ENCODE results near the gene NLRC5.

DNA sequence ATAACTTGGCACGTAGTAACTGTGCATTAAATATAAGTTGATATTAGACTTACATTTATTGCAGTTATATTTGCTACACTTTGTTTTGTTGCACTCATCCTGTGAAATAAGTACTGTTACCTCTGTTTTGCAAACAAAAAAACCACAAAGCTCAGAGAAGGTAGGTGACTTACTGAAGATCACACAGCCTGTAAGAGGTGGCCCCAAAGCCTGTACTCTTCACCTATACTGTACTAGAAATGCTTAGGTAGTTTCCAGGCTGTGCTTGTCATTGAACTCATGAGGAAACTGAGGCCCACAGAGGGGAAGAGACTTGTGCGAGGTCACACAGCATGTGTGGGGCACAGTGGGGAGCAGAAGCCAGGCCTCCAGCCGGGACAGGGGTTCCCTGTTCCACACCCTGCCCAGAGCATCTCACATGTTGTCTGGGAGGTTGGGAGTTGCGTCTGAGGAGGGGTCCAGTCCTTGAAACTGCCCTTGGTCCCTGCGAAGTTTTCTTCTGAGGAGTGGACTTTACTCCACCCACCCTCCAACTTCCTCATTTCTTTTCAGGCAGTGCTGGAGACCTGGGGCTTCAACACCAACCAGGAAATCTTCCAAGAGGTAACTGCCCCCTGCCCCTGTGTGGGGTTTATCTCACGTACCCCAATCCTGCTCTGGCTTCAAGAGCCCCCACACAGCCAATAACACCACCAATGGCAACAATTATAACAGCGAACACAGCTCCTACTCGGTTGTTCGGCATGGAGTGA, 14.6 kb upstream of the NLRC5 start:
- no peak for TF ChIP-seq POLR2AphosphoS5 (IDR thresholded peaks at IDR 0.05; ENCODE audit: insufficient read depth, low read depth, low read length)
- TF ChIP-seq, protein P1, sequence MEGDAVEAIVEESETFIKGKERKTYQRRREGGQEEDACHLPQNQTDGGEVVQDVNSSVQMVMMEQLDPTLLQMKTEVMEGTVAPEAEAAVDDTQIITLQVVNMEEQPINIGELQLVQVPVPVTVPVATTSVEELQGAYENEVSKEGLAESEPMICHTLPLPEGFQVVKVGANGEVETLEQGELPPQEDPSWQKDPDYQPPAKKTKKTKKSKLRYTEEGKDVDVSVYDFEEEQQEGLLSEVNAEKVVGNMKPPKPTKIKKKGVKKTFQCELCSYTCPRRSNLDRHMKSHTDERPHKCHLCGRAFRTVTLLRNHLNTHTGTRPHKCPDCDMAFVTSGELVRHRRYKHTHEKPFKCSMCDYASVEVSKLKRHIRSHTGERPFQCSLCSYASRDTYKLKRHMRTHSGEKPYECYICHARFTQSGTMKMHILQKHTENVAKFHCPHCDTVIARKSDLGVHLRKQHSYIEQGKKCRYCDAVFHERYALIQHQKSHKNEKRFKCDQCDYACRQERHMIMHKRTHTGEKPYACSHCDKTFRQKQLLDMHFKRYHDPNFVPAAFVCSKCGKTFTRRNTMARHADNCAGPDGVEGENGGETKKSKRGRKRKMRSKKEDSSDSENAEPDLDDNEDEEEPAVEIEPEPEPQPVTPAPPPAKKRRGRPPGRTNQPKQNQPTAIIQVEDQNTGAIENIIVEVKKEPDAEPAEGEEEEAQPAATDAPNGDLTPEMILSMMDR (IDR thresholded peaks at IDR 0.05; ENCODE audit: extremely low read depth in 1 of 2, insufficient read depth in 1 of 2, low read depth in 1 of 2, low read length in 2 of 2) = no peak
- no peak for TF ChIP-seq MYC (IDR thresholded peaks at IDR 0.05; ENCODE audit: low read depth, low read length)
- TF ChIP-seq POLR2A (IDR thresholded peaks at IDR 0.05; ENCODE audit: low read depth, low read length) = no peak
- no peak for TF ChIP-seq GATA2 (IDR thresholded peaks at IDR 0.05; ENCODE audit: insufficient read depth, insufficient read length, low read depth, low read length)
- no peak for TF ChIP-seq EZH2 (IDR thresholded peaks at IDR 0.05; ENCODE audit: borderline replicate concordance, low read depth, low read length, severe bottlenecking)
- TF ChIP-seq, protein P2, sequence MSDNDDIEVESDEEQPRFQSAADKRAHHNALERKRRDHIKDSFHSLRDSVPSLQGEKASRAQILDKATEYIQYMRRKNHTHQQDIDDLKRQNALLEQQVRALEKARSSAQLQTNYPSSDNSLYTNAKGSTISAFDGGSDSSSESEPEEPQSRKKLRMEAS (IDR thresholded peaks at IDR 0.05; ENCODE audit: insufficient read depth, insufficient read length) = no peak
- no peak for TF ChIP-seq FOS (IDR thresholded peaks at IDR 0.05; ENCODE audit: borderline replicate concordance, insufficient read depth, low read length)
- TF ChIP-seq JUN (IDR thresholded peaks at IDR 0.05; ENCODE audit: borderline replicate concordance, insufficient read depth, insufficient read length, low read depth) = no peak

Measured in endothelial cell of umbilical vein (primary cell).